AG04450 (cell line): ENCODE data around the gene SLC46A2. TPM values are rescaled to one million over a fixed set of nuclear protein-coding genes. Genes with fewer than 3 reads are reported as not detected.

ENCODE experiments used
- CTCF ChIA-PET: fragments of 300-600, 350-600 bp; formaldehyde crosslinking; extraction: SDS; loops from one replicate; lab custom pipeline; 2022; ENCODE audit warnings: antibody characterized with exemption, inconsistent platforms; lab: Charles Lee
- POLR2A ChIA-PET: fragments of 350-600 bp; formaldehyde crosslinking; extraction: SDS; loops from one replicate; lab custom pipeline; 2021; ENCODE audit warnings: antibody characterized with exemption, inconsistent platforms; lab: Yijun Ruan, JAX
- DNase-seq: peaks from one replicate; pipeline ENCODE4 v3.0.0-alpha.2; 2011; ENCODE audit warnings: low read depth, low spot score
- H3K27ac ChIP-seq: one replicate; pipeline ENCODE4 v1.5.1; 2012; ENCODE audit warnings: low read depth, low read length, control low read depth
- H3K27me3 ChIP-seq: one replicate; pipeline ENCODE4 v1.6.0; 2012; ENCODE audit warnings: low read length; ENCODE audit not compliant: control insufficient read depth, insufficient read depth
- H3K4me3 ChIP-seq: 2 replicates; pipeline ENCODE4 v1.5.1; 2011; ENCODE audit warnings: mild to moderate bottlenecking, low read depth, low read length, control low read depth
- H3K9me3 ChIP-seq: 2 replicates; pipeline ENCODE4 v1.5.1; 2012; ENCODE audit warnings: low read length; ENCODE audit not compliant: control insufficient read depth, insufficient read depth
- CTCF ChIP-seq: IDR thresholded peaks from 2 replicates; pipeline ENCODE4 v1.5.1; 2011; ENCODE audit warnings: low read depth, low read length, control low read depth, inconsistent platforms
- polyA plus RNA-seq: library from polyadenylated mRNA; depleted of rRNA; stranded (reverse); fragments of >200 nt; gene quantifications from 2 replicates; pipeline ENCODE4 v1.2.3, GENCODE V29; 2011

SLC46A2 gene
- polyA plus RNA-seq, 1 experiment, result not detected

GRCh38 chr9:112858005-112858404, 32.7 kb downstream of the SLC46A2 start:
- no peak for TF ChIP-seq CTCF
- H3K27me3 ChIP-seq, result no peaks in the 10 kb centered on the region
- POLR2A ChIA-PET, result interaction anchor here (1.1 kb wide), 1 partner anchor 20 kb away, joined by 3 read pairs; no protein-coding TSS in a partner anchor
- no peak overlapping the region for H3K4me3 ChIP-seq
- CTCF ChIA-PET, result interaction anchor here (0.9 to 1.7 kb wide), 3 partner anchors 13 to 45 kb away, joined by 3 to 4 read pairs (median 3); no protein-coding TSS in a partner anchor
- no peak overlapping the region for H3K27ac ChIP-seq
- no peaks in the 10 kb centered on the region for H3K9me3 ChIP-seq
- DNase-seq, result no peak

- no peak overlapping the region for H3K27ac ChIP-seq
- H3K4me3 ChIP-seq, result no peak overlapping the region
- DNase-seq, result no peak
- ChIA-PET CTCF (interaction anchor here (1.2 to 2.5 kb wide), 2 partner anchors 12 to 46 kb away, joined by 4 to 12 read pairs; no protein-coding TSS in a partner anchor), POLR2A (no interaction called here)
- no peaks in the 10 kb centered on the region for H3K27me3 ChIP-seq
- no peaks in the 10 kb centered on the region for H3K9me3 ChIP-seq
- no peak for TF ChIP-seq CTCF
These were observed 33.8 kb downstream of the SLC46A2 start for GRCh38 chr9:112856843-112857242.

- H3K27ac ChIP-seq, result no peak overlapping the region
- H3K4me3 ChIP-seq, result no peak overlapping the region
- DNase-seq, result no peak
- no peak for TF ChIP-seq CTCF
- no peaks in the 10 kb centered on the region for H3K9me3 ChIP-seq
- CTCF ChIA-PET, result interaction anchor here (2.5 kb wide), 1 partner anchor 47 kb away, joined by 12 read pairs; no protein-coding TSS in a partner anchor
- no peaks in the 10 kb centered on the region for H3K27me3 ChIP-seq
- POLR2A ChIA-PET, result no interaction called here
These were observed 34.5 kb downstream of the SLC46A2 start for GRCh38 chr9:112856200-112856599.

GRCh38 chr9:112854657-112855056, 36.0 kb downstream of the SLC46A2 start:
- H3K27ac ChIP-seq, result no peak overlapping the region
- H3K4me3 ChIP-seq, result no peak overlapping the region
- DNase-seq, result no peak
- no peak for TF ChIP-seq CTCF
- ChIA-PET POLR2A (no interaction called here), CTCF (interaction anchor here (2.5 kb wide), 1 partner anchor 48 kb away, joined by 12 read pairs; no protein-coding TSS in a partner anchor)
- H3K27me3 ChIP-seq, result peaks cover 3% of the 10 kb centered on the region
- H3K9me3 ChIP-seq, result no peaks in the 10 kb centered on the region

- H3K4me3 ChIP-seq, result no peak overlapping the region
- ChIA-PET CTCF (interaction anchor here (1.2 to 1.3 kb wide), 2 partner anchors 9 to 49 kb away, joined by 3 to 7 read pairs; no protein-coding TSS in a partner anchor), POLR2A (no interaction called here)
- DNase-seq, result no peak
- H3K27me3 ChIP-seq, result peaks cover 3% of the 10 kb centered on the region
- no peak overlapping the region for H3K27ac ChIP-seq
- H3K9me3 ChIP-seq, result no peaks in the 10 kb centered on the region
- TF ChIP-seq CTCF, result no peak
These were observed 36.6 kb downstream of the SLC46A2 start for GRCh38 chr9:112853882-112854585.
